Dendritic cell treated with granulocyte-macrophage colony-stimulating factor and Interleukin-4, amounts not matched to agents 40 ng/mL and 50 ng/mL, for 4 days (primary cell): ENCODE measurements around the gene ADAR.

ENCODE experiments used
- H3K27ac Mint-ChIP-seq: one replicate; pipeline ENCODE4 v1.8.0; 2022; ENCODE audit warnings: mild to moderate bottlenecking, mixed read lengths
- H3K27me3 Mint-ChIP-seq: one replicate; pipeline ENCODE4 v1.8.0; 2022; ENCODE audit warnings: mild to moderate bottlenecking, mixed read lengths
- H3K36me3 Mint-ChIP-seq: one replicate; pipeline ENCODE4 v1.8.0; 2022; ENCODE audit warnings: low read depth, mixed read lengths
- H3K4me1 Mint-ChIP-seq: one replicate; pipeline ENCODE4 v1.8.0; 2022; ENCODE audit warnings: low read depth, mixed read lengths
- H3K4me3 Mint-ChIP-seq: one replicate; pipeline ENCODE4 v1.8.0; 2022; ENCODE audit warnings: mild to moderate bottlenecking, moderate library complexity, mixed read lengths
- H3K9me3 Mint-ChIP-seq: one replicate; pipeline ENCODE4 v1.8.0; 2022; ENCODE audit warnings: mixed read lengths
- intact Hi-C: fragments of 100-400 bp; cut with micrococcal nuclease; formaldehyde crosslinking; loops from one replicate; pipeline ENCODE4 v1.15.0; 2022

ADAR gene

GRCh38 chr1:154623358-154623757 is 15.4 kb upstream of the ADAR start:
- intact Hi-C loops: no loop called here

GRCh38 chr1:154622503-154623039 is 14.6 kb upstream of the ADAR start:
- Mint-ChIP-seq H3K4me3 (no peak overlapping the region), H3K27ac (peak overlapping the region; percentile 85), H3K4me1 (peaks cover 49% of the 10 kb centered on the region), H3K9me3 (no peaks in the 10 kb centered on the region), H3K36me3 (peaks cover 31% of the 10 kb centered on the region), H3K27me3 (no peaks in the 10 kb centered on the region)
- intact Hi-C loops: no loop called here

More at GRCh38 chr1:154623358-154623757, 15.4 kb upstream of the ADAR start:
- Mint-ChIP-seq H3K36me3 (peaks cover 33% of the 10 kb centered on the region), H3K27ac (peak overlapping the region; percentile 85), H3K4me3 (peak overlapping the region; percentile 37), H3K27me3 (no peaks in the 10 kb centered on the region), H3K4me1 (peaks cover 49% of the 10 kb centered on the region), H3K9me3 (no peaks in the 10 kb centered on the region)

DNA sequence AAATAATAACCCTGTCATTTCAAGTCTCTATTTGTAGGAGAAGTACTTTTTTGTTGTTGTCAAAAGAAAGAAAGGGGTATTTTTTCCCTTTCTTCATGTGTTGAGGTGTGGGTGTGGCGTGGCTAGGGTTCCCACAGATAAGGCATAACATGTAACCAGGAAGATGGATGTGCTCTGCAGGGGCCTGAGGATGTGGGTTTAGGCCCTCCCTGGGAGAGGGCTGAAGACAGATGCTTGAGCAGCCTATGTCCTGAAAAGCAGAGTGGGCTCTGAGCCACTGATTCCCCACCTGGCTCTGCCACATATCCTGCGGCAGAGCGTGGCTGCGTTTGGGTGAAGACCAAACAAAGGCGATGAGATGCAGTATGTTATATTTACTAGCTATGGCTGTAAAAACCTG is 13.9 kb upstream of the ADAR start:
- H3K27me3 Mint-ChIP-seq: no peaks in the 10 kb centered on the region
- peaks cover 45% of the 10 kb centered on the region for H3K4me1 Mint-ChIP-seq
- no peak overlapping the region for H3K27ac Mint-ChIP-seq
- intact Hi-C loops: no loop called here
- peaks cover 24% of the 10 kb centered on the region for H3K36me3 Mint-ChIP-seq
- H3K9me3 Mint-ChIP-seq: no peaks in the 10 kb centered on the region
- no peak overlapping the region for H3K4me3 Mint-ChIP-seq

- Mint-ChIP-seq H3K27me3 (no peaks in the 10 kb centered on the region), H3K36me3 (peaks cover 29% of the 10 kb centered on the region), H3K4me3 (no peak overlapping the region), H3K4me1 (peaks cover 45% of the 10 kb centered on the region), H3K9me3 (no peaks in the 10 kb centered on the region), H3K27ac (no peak overlapping the region)
- intact Hi-C loops: no loop called here
Measured at GRCh38 chr1:154620751-154621150, 12.8 kb upstream of the ADAR start.

- H3K36me3 Mint-ChIP-seq: peaks cover 29% of the 10 kb centered on the region
- no peaks in the 10 kb centered on the region for H3K27me3 Mint-ChIP-seq
- intact Hi-C loops: no loop called here
- no peak overlapping the region for H3K4me3 Mint-ChIP-seq
- peaks cover 53% of the 10 kb centered on the region for H3K4me1 Mint-ChIP-seq
- H3K9me3 Mint-ChIP-seq: no peaks in the 10 kb centered on the region
- no peak overlapping the region for H3K27ac Mint-ChIP-seq
Measured at GRCh38 chr1:154619181-154619948, 11.4 kb upstream of the ADAR start.

GRCh38 chr1:154616659-154617345 is 8.8 kb upstream of the ADAR start:
- no peak overlapping the region for H3K27ac Mint-ChIP-seq
- H3K27me3 Mint-ChIP-seq: no peaks in the 10 kb centered on the region
- no peak overlapping the region for H3K4me3 Mint-ChIP-seq
- intact Hi-C loops: no loop called here
- no peaks in the 10 kb centered on the region for H3K9me3 Mint-ChIP-seq
- peaks cover 38% of the 10 kb centered on the region for H3K4me1 Mint-ChIP-seq
- H3K36me3 Mint-ChIP-seq: peaks cover 20% of the 10 kb centered on the region

- intact Hi-C loops: no loop called here
- H3K27me3 Mint-ChIP-seq: no peaks in the 10 kb centered on the region
- no peak overlapping the region for H3K4me3 Mint-ChIP-seq
- H3K9me3 Mint-ChIP-seq: no peaks in the 10 kb centered on the region
- H3K36me3 Mint-ChIP-seq: peaks cover 17% of the 10 kb centered on the region
- H3K27ac Mint-ChIP-seq: no peak overlapping the region
- peaks cover 45% of the 10 kb centered on the region for H3K4me1 Mint-ChIP-seq
Measured at GRCh38 chr1:154615411-154615810, 7.4 kb upstream of the ADAR start.

DNA sequence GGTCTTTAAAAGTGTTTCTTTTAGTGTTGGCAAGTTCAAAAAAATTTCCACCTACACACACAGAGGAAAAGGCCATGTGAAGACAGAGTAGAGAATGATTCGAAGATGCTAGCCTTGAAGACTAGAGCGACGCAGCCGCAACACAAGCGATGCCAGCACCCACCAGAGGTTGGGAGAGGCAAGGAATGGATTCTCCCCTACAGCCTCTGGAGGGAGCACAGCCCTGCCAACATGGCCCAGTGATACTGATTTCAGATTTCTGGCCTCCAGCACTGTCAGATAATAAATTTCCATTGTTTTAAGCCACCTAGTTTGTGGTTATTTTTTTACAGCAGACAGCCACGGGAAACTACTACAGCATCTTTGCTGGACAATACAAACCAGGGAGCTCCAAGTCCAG is 6.9 kb upstream of the ADAR start:
- H3K27ac Mint-ChIP-seq: no peak overlapping the region
- peaks cover 17% of the 10 kb centered on the region for H3K36me3 Mint-ChIP-seq
- H3K4me3 Mint-ChIP-seq: no peak overlapping the region
- intact Hi-C loops: no loop called here
- H3K9me3 Mint-ChIP-seq: no peaks in the 10 kb centered on the region
- H3K27me3 Mint-ChIP-seq: no peaks in the 10 kb centered on the region
- H3K4me1 Mint-ChIP-seq: peaks cover 43% of the 10 kb centered on the region

DNA sequence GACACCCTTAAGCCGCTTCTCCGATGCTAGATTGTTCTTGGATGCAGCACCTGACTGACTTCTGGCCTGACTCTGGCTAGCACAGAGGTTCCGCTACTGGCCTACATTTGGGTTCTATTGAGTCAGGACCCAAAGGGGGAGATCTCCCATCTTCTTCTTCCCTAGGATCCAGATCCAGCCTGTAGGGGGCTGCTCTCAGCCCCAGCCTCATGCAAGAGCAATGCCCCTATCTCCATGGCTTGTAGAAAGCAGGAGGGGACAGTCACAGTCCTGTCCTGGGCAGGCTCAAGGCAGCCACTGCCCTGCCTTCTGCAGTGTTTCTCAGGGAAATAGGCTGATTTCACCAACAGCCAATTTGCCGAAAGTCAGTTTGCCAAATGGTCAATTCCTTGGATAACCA is 6.3 kb upstream of the ADAR start:
- H3K4me3 Mint-ChIP-seq: no peak overlapping the region
- no peak overlapping the region for H3K27ac Mint-ChIP-seq
- intact Hi-C loops: no loop called here
- H3K4me1 Mint-ChIP-seq: peaks cover 46% of the 10 kb centered on the region
- peaks cover 17% of the 10 kb centered on the region for H3K36me3 Mint-ChIP-seq
- H3K27me3 Mint-ChIP-seq: no peaks in the 10 kb centered on the region
- no peaks in the 10 kb centered on the region for H3K9me3 Mint-ChIP-seq

- peak overlapping the region; percentile 31 for H3K27ac Mint-ChIP-seq
- peaks cover 17% of the 10 kb centered on the region for H3K36me3 Mint-ChIP-seq
- peaks cover 58% of the 10 kb centered on the region for H3K4me1 Mint-ChIP-seq
- no peaks in the 10 kb centered on the region for H3K27me3 Mint-ChIP-seq
- no peaks in the 10 kb centered on the region for H3K9me3 Mint-ChIP-seq
- H3K4me3 Mint-ChIP-seq: no peak overlapping the region
- intact Hi-C loops: no loop called here
Measured at GRCh38 chr1:154611150-154611862, 3.3 kb upstream of the ADAR start.

DNA sequence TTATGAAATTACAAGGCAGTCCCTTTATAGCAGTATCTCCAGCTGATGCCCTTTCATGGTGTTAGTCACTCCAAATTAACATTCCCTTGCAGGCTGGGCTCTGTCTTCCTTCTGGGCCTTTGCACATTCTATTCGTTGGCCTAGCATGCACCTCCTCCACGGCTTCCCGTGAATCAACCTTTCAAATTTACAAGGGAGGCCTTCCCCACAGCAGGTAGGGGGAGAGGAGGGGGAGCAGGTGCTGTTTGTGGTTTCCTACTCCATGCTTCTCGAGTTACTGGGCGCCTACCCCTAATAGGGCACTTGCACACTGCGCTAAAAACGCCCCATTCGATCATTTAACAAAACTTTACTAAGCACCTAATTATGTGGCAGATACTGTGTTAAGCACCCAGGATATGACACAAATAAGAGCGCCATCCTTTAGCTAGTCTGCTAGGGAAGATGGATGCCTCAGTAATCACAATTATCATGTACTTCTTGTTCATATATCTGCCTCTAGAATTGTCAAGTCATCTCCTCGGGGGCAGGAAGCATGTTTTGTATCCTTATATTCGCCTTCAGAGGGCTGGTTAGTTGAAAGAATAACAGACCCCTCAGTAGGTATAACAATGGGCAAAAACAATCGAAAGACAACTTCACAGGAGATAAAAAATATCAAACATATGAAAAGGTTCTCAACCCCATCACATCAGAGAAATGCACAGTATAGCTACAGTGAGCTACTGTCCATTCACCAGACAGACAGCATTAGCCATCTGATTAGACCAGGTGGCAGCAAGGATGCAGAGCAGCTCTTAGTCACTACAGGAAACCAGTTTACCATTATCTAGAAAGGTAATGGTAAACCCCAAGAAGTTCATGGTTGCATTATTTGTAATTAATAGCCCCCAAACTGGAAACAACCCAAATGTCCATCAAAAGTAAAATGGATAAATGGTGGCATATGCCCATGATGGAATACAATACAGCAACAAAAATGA is 1.7 kb upstream of the ADAR start:
- Mint-ChIP-seq H3K27me3 (no peaks in the 10 kb centered on the region), H3K36me3 (peaks cover 21% of the 10 kb centered on the region), H3K9me3 (no peaks in the 10 kb centered on the region), H3K4me3 (no peak overlapping the region), H3K4me1 (peaks cover 64% of the 10 kb centered on the region), H3K27ac (peak overlapping the region; percentile 97)
- intact Hi-C loops: no loop called here

GRCh38 chr1:154608397-154609270 is 648 bp upstream of the ADAR start:
- H3K4me3 Mint-ChIP-seq: peak overlapping the region; percentile 95
- intact Hi-C loops: no loop called here
- no peaks in the 10 kb centered on the region for H3K9me3 Mint-ChIP-seq
- peak overlapping the region; percentile 97 for H3K27ac Mint-ChIP-seq
- peaks cover 32% of the 10 kb centered on the region for H3K36me3 Mint-ChIP-seq
- H3K27me3 Mint-ChIP-seq: no peaks in the 10 kb centered on the region
- H3K4me1 Mint-ChIP-seq: peaks cover 68% of the 10 kb centered on the region
